AG09309 (cell line): Measurements from ENCODE around the gene SBK1.

Source experiments
- DNase-seq: peaks from one replicate; pipeline ENCODE4 v3.0.0-alpha.2; 2010; ENCODE audit warnings: low read depth
- H3K4me3 ChIP-seq: 2 replicates; pipeline ENCODE4 v1.5.1; 2011; ENCODE audit warnings: mild to moderate bottlenecking, low read depth, low read length, moderate library complexity; ENCODE audit not compliant: control insufficient read depth
- TF ChIP-seq, protein P1 (sequence below): IDR thresholded peaks from 2 replicates; pipeline ENCODE4 v1.5.1; 2011; ENCODE audit warnings: mild to moderate bottlenecking, low read depth, low read length, inconsistent platforms; ENCODE audit not compliant: insufficient read depth, control insufficient read depth; ENCODE audit errors: missing control alignments

SBK1 gene

DNA sequence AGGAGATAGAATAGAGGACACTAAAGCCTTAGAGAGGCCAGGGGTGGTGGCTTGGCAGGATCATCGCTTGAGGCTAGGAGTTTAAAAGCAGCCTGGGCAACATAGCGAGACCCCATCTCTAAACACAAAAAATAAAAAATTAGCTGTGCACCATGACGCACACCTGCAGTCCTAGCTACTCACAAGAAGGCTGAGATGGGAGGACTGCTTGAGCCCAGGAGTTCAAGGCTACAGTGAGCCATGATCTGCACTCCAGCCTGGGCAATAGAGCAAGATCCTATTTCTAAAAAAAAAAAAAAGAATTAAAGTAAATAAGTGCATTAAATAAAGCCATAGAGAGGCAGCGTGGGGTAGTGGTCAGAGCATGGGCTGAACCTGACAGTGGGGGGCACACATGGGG is 19.1 kb downstream of the SBK1 start:
- TF ChIP-seq, protein P1, sequence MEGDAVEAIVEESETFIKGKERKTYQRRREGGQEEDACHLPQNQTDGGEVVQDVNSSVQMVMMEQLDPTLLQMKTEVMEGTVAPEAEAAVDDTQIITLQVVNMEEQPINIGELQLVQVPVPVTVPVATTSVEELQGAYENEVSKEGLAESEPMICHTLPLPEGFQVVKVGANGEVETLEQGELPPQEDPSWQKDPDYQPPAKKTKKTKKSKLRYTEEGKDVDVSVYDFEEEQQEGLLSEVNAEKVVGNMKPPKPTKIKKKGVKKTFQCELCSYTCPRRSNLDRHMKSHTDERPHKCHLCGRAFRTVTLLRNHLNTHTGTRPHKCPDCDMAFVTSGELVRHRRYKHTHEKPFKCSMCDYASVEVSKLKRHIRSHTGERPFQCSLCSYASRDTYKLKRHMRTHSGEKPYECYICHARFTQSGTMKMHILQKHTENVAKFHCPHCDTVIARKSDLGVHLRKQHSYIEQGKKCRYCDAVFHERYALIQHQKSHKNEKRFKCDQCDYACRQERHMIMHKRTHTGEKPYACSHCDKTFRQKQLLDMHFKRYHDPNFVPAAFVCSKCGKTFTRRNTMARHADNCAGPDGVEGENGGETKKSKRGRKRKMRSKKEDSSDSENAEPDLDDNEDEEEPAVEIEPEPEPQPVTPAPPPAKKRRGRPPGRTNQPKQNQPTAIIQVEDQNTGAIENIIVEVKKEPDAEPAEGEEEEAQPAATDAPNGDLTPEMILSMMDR = no peak
- H3K4me3 ChIP-seq = no peak overlapping the region
- DNase-seq = no peak

DNA sequence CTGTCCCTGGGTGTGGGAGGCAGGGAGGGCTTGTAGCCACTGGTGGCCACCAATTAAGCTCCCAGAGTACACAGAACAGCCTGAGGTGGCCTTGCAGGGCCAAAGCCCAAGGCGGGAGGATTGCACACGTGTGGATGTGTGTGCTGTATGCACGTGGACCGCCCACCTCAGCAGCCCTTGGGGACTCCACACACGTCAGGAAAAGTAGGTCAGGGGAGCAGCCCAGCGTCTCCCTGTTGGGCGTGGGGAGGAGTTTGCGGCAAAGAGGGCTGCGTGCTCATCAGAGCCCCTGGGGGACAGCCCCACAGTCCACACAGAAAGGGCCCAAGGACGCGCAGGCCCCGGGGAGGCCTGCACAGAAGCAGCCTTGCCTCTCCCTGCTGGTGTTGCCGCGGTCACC is 19.6 kb downstream of the SBK1 start:
- no peak for DNase-seq
- TF ChIP-seq, protein P1 = no peak

DNA sequence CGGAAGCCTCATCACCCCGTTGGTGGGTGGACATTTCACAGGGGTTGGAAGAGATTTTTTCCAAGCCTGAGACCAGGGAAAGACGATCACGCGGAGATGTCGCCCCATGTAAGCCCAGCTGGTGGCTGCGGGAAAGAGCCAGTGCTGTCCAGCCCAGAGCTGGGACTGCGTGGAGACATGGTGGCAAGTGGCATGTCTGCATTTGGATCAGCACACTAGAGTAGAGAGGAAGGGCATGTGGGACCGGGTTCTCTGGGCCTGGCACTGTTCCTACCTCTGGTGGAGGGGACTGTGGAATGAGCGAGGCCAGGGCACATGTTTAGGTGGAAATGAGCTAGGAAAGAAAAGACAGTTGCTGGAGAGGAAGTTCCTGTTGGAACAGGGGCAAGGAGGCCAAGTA is 20.0 kb downstream of the SBK1 start:
- H3K4me3 ChIP-seq = no peak overlapping the region
- DNase-seq = no peak
- TF ChIP-seq, protein P1 = no peak

More for the DNA sequence above, 19.6 kb downstream of the SBK1 start:
- no peak overlapping the region for H3K4me3 ChIP-seq

DNA sequence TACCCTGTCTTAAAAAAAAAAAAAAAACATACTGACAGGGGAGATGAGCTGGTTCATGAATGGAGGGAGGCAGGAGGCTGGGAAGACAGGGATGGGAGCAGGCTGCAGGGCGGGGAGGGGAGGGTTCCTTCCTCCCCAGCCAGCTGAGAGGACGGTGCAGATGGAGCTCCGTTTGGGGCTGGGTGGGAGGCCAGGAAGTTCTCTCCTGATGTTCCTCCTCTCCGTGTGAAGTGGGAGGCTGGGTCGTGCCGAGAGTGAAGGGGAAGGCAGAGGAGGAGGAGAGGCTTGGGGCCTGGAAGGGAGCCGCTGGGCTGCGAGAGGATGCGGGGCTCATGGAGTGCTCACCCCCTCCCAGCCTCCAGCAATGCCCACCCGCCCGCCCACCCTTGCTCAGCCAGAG is 21.3 kb downstream of the SBK1 start:
- no peak overlapping the region for H3K4me3 ChIP-seq
- DNase-seq = no peak
- TF ChIP-seq, protein P1 = no peak

DNA sequence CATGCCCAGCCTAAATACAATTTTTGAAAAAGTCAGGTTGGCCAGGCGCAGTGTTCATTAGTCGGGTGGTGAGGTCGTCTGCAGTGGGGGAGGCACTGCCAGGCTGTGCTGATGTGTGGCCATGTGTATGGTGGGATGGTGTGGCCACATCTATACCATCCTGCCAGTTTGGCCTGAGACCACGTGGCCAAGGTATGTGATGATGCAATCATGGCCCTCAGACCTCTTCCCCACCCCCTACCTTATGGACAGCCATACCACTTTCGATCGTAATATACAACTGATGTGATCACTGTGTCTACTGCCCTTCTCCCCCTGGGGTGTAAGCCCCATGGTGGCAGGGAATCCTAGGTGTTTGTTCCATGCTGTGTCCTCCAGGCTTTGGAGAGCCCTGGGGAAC is 23.7 kb downstream of the SBK1 start:
- no peak overlapping the region for H3K4me3 ChIP-seq
- TF ChIP-seq, protein P1 = no peak
- DNase-seq = no peak

DNA sequence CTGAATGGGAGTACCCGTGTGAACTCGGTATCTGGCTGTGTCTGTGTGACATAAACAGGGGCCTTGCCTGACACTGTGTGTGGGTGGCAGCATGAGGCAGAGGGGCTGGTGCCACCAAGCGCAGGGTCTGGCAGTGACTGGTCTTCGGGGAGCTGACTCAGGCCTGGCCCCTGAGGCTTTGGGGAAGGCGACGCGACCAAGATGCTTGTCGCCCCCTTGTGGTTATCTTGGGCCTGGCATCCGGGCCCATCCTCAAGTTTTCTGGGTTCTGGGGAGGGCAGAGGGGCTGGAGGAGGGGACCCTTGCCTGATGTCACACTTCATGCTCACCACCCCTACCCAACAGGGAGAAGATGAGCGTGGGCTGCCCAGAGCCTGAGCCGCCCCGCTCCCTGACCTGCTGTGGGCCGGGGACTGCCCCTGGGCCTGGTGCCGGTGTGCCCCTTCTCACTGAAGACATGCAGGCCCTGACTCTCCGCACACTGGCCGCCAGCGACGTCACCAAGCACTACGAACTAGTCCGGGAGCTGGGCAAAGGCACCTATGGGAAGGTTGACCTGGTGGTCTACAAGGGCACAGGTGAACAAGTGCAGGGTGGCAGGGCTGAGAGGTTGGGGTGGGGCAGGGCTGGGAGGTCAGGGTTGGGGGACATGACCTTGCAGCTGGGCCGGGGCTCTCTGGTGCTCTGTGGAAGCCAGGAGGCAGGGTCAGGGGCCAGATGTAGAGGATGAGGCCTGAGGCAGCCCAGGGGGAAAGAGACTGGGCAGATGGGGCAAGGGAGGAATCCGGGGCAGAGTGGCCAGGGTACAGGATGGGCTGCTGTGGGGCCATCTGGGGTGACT is 24.9 kb downstream of the SBK1 start:
- TF ChIP-seq, protein P1 = peak; percentile 89
- H3K4me3 ChIP-seq = no peak overlapping the region
- DNase-seq = no peak
